ENCODE measurements around the gene LSM14A.
"Not testable (repeated sequence)": the region's sequence is repeated elsewhere in the genome, so short reads cannot be mapped to it uniquely, and the experiment has no call there.

GRCh38 chr19:34132145-34132544 lies 40.2 kb upstream of the LSM14A start:
- not testable (repeated sequence) for TF ChIP-seq EZH2phosphoT487 (IDR thresholded peaks at IDR 0.05; ENCODE audit: low read length); CTCF (IDR thresholded peaks at IDR 0.05; ENCODE audit: low read length); EZH2 (optimal IDR thresholded peaks at IDR 0.05; ENCODE audit: low read depth, low read length)

All from MM.1S (cell line).